ENCODE data around the gene STON1. TPM values are rescaled to one million over a fixed set of nuclear protein-coding genes. Genes with fewer than 3 reads are reported as not detected.
A peak's percentile ranks its signal among the peaks of the same experiment; 100 is the strongest.

The STON1 gene
- polyA plus RNA-seq, 2 of the 4 experiments (the other 2 are of a cell fraction): 0.88 to 1.0 TPM

GRCh38 chr2:48558456-48558855 lies 28.5 kb downstream of the STON1 start:
- H3K4me3 ChIP-seq: no peak overlapping the region
- DNase-seq (ENCODE audit: low read depth in 1 of 2, low spot score in 1 of 2): no peak
- no peak; a peak in 2 of 6 replicates for ATAC-seq
- no peak for TF ChIP-seq TFCP2L1 (CRISPR knock-in tag; IDR thresholded peaks at IDR 0.05)
- no peak for TF ChIP-seq CHD4 (IDR thresholded peaks at IDR 0.05; ENCODE audit: borderline replicate concordance)
- TF ChIP-seq REST (IDR thresholded peaks at IDR 0.05): no peak
- no peak for TF ChIP-seq FOSL2 (IDR thresholded peaks at IDR 0.05)
- TF ChIP-seq FOSL2 (CRISPR knock-in tag; IDR thresholded peaks at IDR 0.05): no peak
- TF ChIP-seq PBX3 (IDR thresholded peaks at IDR 0.05): no peak
- no peak for TF ChIP-seq GATA3 (IDR thresholded peaks at IDR 0.05; ENCODE audit: borderline replicate concordance)
- TF ChIP-seq HEYL (CRISPR knock-in tag; IDR thresholded peaks at IDR 0.05): no peak
- TF ChIP-seq EP300 (IDR thresholded peaks at IDR 0.05): no peak
- no peak for TF ChIP-seq RCOR1 (IDR thresholded peaks at IDR 0.05; ENCODE audit: low read depth, low read length)
- TF ChIP-seq BCL3 (IDR thresholded peaks at IDR 0.05): no peak
- no peak for TF ChIP-seq KDM5A (IDR thresholded peaks at IDR 0.05)
- TF ChIP-seq ELK1 (IDR thresholded peaks at IDR 0.05; ENCODE audit: low read depth, low read length): no peak
- no peak for TF ChIP-seq MAFK (IDR thresholded peaks at IDR 0.05; ENCODE audit: partially characterized antibody)
- no peak for TF ChIP-seq RFX5 (IDR thresholded peaks at IDR 0.05)
- TF ChIP-seq NFE2L2 (conservative IDR thresholded peaks at IDR 0.05; ENCODE audit: low read length): no peak
- FAIRE-seq: no peak
- no peak overlapping the region for H3K4me2 ChIP-seq
- no peaks in the 10 kb centered on the region for H3K4me1 ChIP-seq
- no peak overlapping the region for H3K27ac ChIP-seq
- no peaks in the 10 kb centered on the region for H3K9me3 ChIP-seq
- ChIA-PET POLR2A (no interaction called here), CTCF (interaction anchor here (1.0 kb wide), 1 partner anchor 30 kb away, joined by 3 read pairs; no protein-coding TSS in a partner anchor)
- WGBS (ENCODE audit: missing lambda C conversion rate): 75% methylated on average over 1 of the region's 1 CpG

- ATAC-seq (peak; percentile 28 to 32; a peak in 3 of 6 replicates), FAIRE-seq (no peak), DNase-seq (ENCODE audit: low read depth in 1 of 2, low spot score in 1 of 2) (no peak)
- no peaks in the 10 kb centered on the region for H3K4me1 ChIP-seq
- WGBS (ENCODE audit: missing lambda C conversion rate): 28% methylated on average over 5 of the region's 5 CpGs
- H3K27ac ChIP-seq: no peak overlapping the region
- POLR2A ChIA-PET: no interaction called here
- no peak overlapping the region for H3K4me2 ChIP-seq
- TF ChIP-seq KDM5A (IDR thresholded peaks at IDR 0.05) (no peak), SMC3 (IDR thresholded peaks at IDR 0.05) (no peak)
- CTCF ChIA-PET: interaction anchor here (0.7 to 1.4 kb wide), 2 partner anchors 20 to 28 kb away, joined by 3 to 5 read pairs; no protein-coding TSS in a partner anchor
- no peak overlapping the region for H3K4me3 ChIP-seq
- H3K9me3 ChIP-seq: no peaks in the 10 kb centered on the region
These were observed 30.7 kb downstream of the STON1 start for GRCh38 chr2:48560546-48561209.
